Duodenal mucosa (tissue), 2 donors: ENCODE data around the gene RRP7A.

ENCODE experiments used
- H3K27ac ChIP-seq: one replicate; pipeline ENCODE4 v1.7.0; 2013; ENCODE audit warnings: low read depth, low read length
- H3K27me3 ChIP-seq, 2 donors: one replicate each; pipeline ENCODE4 v1.7.0; 2013; ENCODE audit warnings: low read length in 2 of 2, control low read depth in 1 of 2; ENCODE audit not compliant: insufficient read depth in 2 of 2, control insufficient read depth in 1 of 2
- H3K36me3 ChIP-seq, 2 donors: one replicate each; pipeline ENCODE4 v1.7.0; 2013; ENCODE audit warnings: low read length in 2 of 2, control low read depth in 1 of 2; ENCODE audit not compliant: insufficient read depth in 2 of 2, control insufficient read depth in 1 of 2
- H3K4me1 ChIP-seq, 2 donors: one replicate each; pipeline ENCODE4 v1.7.0; 2013; ENCODE audit warnings: low read length in 2 of 2, control low read depth in 1 of 2; ENCODE audit not compliant: insufficient read depth in 2 of 2, control insufficient read depth in 1 of 2
- H3K4me3 ChIP-seq, 2 donors: one replicate each; pipeline ENCODE4 v1.7.0; 2013; ENCODE audit warnings: low read length in 2 of 2, low read depth in 1 of 2
- H3K9ac ChIP-seq, 2 donors: one replicate each; pipeline ENCODE4 v1.7.0; 2013; ENCODE audit warnings: low read length in 2 of 2, low read depth in 1 of 2
- H3K9me3 ChIP-seq, 2 donors: one replicate each; pipeline ENCODE4 v1.7.0; 2013; ENCODE audit warnings: low read length in 2 of 2, control low read depth in 1 of 2; ENCODE audit not compliant: control insufficient read depth in 1 of 2

RRP7A gene

DNA sequence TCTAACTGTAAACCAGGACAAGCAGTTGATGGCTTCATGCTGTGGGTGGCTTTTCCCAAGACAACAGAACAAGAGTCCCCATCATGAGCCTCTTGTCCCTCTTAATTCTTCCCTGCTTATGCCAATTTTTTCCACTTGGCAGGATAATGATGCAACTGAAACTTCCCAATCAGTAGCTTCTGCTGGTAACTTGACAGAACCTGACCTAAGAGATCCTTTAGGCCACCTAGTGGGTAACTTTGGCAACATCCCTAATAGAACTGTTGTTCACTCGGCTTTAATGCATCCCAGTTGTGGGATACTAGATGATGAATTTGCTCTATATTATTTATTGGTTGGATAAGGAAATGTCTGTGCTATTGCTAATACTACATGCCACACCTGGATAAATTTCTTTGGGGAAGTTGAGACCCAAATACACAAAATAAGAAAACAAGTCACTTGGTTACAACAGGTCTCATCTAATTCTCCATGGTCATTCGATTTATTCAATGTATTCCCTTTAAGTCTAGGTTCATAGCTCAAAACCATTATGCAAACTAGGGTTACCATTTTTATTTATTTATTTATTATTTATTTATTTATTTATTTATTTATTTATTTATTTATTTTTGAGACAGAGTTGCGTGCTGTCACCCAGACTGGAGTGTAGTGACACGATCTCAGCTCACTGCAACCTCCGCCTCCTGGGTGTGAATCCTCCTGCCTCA is 46.0 kb downstream of the RRP7A start:
- Histone ChIP-seq H3K4me3 (no peak overlapping the region), H3K4me1 (peaks cover 0 to 6% of the 10 kb centered on the region in 2 donors), H3K9me3 (no peaks in the 10 kb centered on the region), H3K9ac (no peak overlapping the region), H3K36me3 (no peaks in the 10 kb centered on the region), H3K27ac (no peak overlapping the region), H3K27me3 (no peaks in the 10 kb centered on the region)

DNA sequence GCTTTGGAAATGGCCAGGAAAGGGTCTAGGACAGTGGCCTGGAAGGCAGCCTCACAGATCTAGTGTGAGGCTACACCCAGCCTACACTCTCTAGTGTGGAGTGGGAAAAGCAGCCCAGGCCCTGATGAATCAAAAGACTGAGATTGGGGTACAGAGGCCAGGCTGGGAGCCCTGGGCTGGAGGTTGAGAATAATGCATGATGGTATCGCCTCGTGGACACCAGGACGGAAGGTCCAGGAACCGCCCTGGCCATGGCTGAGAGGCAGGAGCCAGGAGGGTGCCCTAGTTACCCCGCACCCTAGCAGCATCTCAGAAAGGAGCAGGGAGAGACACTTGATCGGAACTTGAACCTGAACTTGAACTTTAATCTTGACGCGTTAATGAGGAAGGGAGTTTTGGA is 46.9 kb downstream of the RRP7A start:
- no peak overlapping the region for H3K4me3 ChIP-seq
- H3K27ac ChIP-seq: no peak overlapping the region
- H3K4me1 ChIP-seq: peaks cover 0 to 6% of the 10 kb centered on the region in 2 donors
- no peak overlapping the region for H3K9ac ChIP-seq
- no peaks in the 10 kb centered on the region for H3K36me3 ChIP-seq
- H3K9me3 ChIP-seq: no peaks in the 10 kb centered on the region
- no peaks in the 10 kb centered on the region for H3K27me3 ChIP-seq

DNA sequence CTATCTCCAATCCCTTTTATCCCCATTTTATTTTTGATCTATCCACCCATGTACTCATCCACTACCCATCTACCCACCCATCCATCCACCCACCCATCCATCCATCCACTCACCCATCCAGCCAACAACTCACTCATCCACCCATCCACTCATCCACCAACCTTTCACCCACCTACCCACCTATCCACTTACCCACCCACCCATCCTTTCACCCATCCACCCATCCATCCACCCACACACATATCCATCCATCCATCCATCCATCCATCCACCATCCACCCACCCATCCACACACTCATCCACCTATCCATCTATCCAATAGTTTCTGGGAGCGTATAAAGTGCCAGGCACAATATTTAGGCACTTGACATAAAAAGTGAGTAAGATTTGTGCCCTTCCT is 48.2 kb downstream of the RRP7A start:
- H3K27ac ChIP-seq: no peak overlapping the region
- no peaks in the 10 kb centered on the region for H3K27me3 ChIP-seq
- no peak overlapping the region for H3K4me3 ChIP-seq
- no peaks in the 10 kb centered on the region for H3K9me3 ChIP-seq
- no peaks in the 10 kb centered on the region for H3K36me3 ChIP-seq
- H3K4me1 ChIP-seq: peaks cover 0 to 6% of the 10 kb centered on the region in 2 donors
- no peak overlapping the region for H3K9ac ChIP-seq

DNA sequence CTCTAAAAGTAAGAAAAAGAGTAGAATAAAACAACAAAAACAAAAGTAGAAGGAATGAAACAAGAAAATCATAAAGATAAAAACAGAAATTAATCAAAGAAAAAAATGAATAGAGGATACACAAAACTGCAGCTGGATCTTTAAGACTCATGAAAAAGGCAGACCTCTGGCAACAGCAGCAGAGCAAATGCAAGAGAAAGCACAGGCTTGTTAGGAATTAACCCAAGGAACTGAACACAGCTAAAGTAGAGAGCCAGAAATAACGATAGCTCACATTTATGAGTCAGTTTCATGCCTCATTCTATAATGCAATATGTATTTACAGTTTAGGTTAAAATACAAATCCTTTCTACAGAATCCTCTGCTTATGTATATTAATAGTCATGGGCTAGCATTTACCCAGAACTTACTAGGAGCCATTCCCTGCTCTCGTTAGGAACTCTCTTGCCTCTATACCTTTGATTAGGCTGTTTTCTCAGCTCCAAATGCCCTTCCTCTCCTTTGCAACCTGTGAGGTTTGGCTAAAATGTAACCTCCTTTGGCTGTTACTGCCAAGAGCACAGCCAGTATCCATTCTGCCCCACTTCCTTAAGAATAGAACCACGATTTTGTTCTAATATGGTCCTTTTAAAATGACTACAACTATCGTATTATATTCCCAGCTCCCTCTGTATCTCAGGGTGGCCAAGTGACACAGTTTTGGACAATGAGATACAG is 49.1 kb downstream of the RRP7A start:
- no peak overlapping the region for H3K9ac ChIP-seq
- no peak overlapping the region for H3K4me3 ChIP-seq
- no peaks in the 10 kb centered on the region for H3K36me3 ChIP-seq
- H3K27me3 ChIP-seq: no peaks in the 10 kb centered on the region
- H3K4me1 ChIP-seq: peaks cover 0 to 6% of the 10 kb centered on the region in 2 donors
- H3K9me3 ChIP-seq: no peaks in the 10 kb centered on the region
- no peak overlapping the region for H3K27ac ChIP-seq

DNA sequence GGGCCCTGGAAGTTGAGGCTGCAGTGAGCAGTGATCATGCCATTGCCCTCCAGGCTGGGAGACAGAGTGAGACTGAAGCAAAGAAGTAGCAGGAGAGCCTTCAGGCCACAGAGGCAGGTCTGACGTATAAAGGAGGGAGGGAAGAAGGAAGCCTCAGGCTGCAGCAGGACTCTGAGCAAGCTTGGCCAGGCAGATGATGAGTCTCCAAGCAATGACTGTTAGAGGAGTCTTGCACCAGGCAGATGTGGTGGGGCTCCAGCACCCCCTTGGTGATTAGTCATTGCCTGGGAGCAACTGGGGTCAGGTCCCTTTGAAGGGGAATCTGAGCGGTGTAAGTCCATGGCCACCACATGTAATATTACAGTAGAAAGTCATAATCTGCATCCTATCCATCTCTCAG is 50.8 kb downstream of the RRP7A start:
- no peak overlapping the region for H3K27ac ChIP-seq

DNA sequence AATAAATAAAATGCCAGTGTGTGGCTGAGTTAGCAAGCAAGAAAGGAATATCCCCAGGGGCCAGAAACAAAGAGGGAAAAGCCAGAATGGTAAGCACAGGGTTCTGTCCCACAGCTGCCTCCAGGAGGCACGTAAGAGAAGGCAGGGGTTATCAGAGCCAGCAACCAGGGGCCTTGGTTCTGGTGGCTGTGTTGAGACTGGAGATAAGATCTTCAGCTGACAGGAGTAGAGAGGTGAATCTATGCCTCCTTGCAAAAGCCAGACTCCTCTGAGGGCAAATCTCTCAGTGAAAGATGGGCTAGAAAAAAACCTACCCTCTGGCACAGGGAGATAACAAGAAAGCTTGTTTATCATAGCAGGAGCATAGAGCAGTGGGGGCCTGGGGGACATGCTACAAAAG is 57.6 kb downstream of the RRP7A start:
- H3K27ac ChIP-seq: no peak overlapping the region
- H3K36me3 ChIP-seq: no peaks in the 10 kb centered on the region
- H3K9ac ChIP-seq: no peak overlapping the region
- H3K9me3 ChIP-seq: no peaks in the 10 kb centered on the region
- peaks cover 12 to 15% of the 10 kb centered on the region in 2 donors for H3K4me1 ChIP-seq
- no peak overlapping the region for H3K4me3 ChIP-seq
- H3K27me3 ChIP-seq: no peaks in the 10 kb centered on the region

More for the DNA sequence above, 50.8 kb downstream of the RRP7A start:
- H3K4me1 ChIP-seq: peaks cover 0 to 6% of the 10 kb centered on the region in 2 donors
- no peak overlapping the region for H3K9ac ChIP-seq
- H3K4me3 ChIP-seq: no peak overlapping the region
- H3K36me3 ChIP-seq: no peaks in the 10 kb centered on the region
- H3K9me3 ChIP-seq: no peaks in the 10 kb centered on the region
- no peaks in the 10 kb centered on the region for H3K27me3 ChIP-seq

DNA sequence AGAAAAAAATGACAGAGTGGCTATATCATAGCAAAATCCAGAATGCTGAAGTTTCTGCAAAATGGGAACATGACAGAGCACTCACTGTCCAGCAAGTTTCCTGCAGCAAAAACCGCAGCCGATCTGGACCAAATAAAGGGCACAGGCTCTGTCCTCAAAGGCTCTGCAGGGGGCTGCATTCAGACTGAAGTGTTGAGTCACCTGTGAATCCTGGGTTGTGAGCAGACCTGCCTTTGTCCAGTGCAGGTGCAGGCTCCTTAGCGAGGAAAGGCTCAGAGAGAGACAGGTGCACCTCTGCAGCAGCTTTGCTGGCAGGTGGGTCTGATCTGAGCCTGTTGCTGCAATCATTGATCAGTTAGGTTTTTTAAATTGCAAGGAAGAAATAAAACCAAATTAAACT is 58.1 kb downstream of the RRP7A start:
- no peaks in the 10 kb centered on the region for H3K36me3 ChIP-seq
- H3K4me3 ChIP-seq: no peak overlapping the region
- H3K27me3 ChIP-seq: no peaks in the 10 kb centered on the region
- no peaks in the 10 kb centered on the region for H3K9me3 ChIP-seq
- no peak overlapping the region for H3K27ac ChIP-seq
- no peak overlapping the region for H3K9ac ChIP-seq
- peaks cover 12 to 15% of the 10 kb centered on the region in 2 donors for H3K4me1 ChIP-seq
